ENCODE measurements around the gene MRPL40. TPM values are rescaled to one million over a fixed set of nuclear protein-coding genes. Genes with fewer than 3 reads are reported as not detected.
A peak's percentile ranks its signal among the peaks of the same experiment; 100 is the strongest.

MRPL40 gene
- total RNA-seq, 1 donor from 2014 or later = 14.7 TPM

DNA sequence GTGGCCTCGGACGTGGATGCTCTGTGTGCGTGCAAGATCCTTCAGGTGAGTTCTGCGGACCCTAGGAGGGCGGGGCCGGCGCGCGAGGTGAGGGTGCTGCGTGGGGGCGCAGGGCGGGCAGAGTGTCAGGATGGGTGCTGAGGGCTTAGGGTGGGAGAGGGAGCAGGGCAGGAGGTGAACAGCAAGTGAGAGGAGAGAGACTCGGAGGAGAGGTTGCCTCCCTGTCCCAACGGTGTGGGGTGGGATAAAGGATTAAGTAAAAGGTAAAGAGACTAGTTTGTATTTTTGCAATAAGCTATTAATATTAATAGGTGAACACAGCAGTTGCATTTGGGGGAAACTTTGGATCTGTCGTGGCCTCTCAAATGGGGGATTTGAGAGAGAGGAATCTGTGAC lies 47.8 kb downstream of the MRPL40 start:
- H3K36me3 ChIP-seq = peaks cover 0 to 4% of the 10 kb centered on the region in 2 donors
- intact Hi-C loops (cut with DNase I) = no loop called here
- no peak for TF ChIP-seq CTCF (IDR thresholded peaks at IDR 0.05)
- H3K4me1 ChIP-seq = peaks cover 3 to 11% of the 10 kb centered on the region in 2 donors
- no peak for DNase-seq (ENCODE audit: low spot score in 2 of 2)
- H3K27me3 ChIP-seq = no peaks in the 10 kb centered on the region
- peak overlapping the region; percentile 37 to 84 for H3K4me3 ChIP-seq
- no peak overlapping the region for H3K27ac ChIP-seq
- H3K9me3 ChIP-seq = no peaks in the 10 kb centered on the region

- peaks cover 3 to 11% of the 10 kb centered on the region in 2 donors for H3K4me1 ChIP-seq
- TF ChIP-seq CTCF (IDR thresholded peaks at IDR 0.05) = no peak
- no peaks in the 10 kb centered on the region for H3K27me3 ChIP-seq
- DNase-seq (ENCODE audit: low spot score in 2 of 2) = no peak
- no peak overlapping the region for H3K4me3 ChIP-seq
- no peaks in the 10 kb centered on the region for H3K9me3 ChIP-seq
- intact Hi-C loops (cut with DNase I) = no loop called here
- no peak overlapping the region for H3K27ac ChIP-seq
- H3K36me3 ChIP-seq = no peaks in the 10 kb centered on the region
Observed at GRCh38 chr22:19480789-19481188, 48.4 kb downstream of the MRPL40 start.

- intact Hi-C loops (cut with DNase I) = no loop called here
- Histone ChIP-seq H3K4me1 (peaks cover 3 to 10% of the 10 kb centered on the region in 2 donors), H3K4me3 (no peak overlapping the region), H3K36me3 (no peaks in the 10 kb centered on the region), H3K27me3 (no peaks in the 10 kb centered on the region), H3K9me3 (no peaks in the 10 kb centered on the region), H3K27ac (no peak overlapping the region)
- TF ChIP-seq CTCF (IDR thresholded peaks at IDR 0.05) = no peak
- DNase-seq (ENCODE audit: low spot score in 2 of 2) = no peak
Observed at GRCh38 chr22:19482297-19482696, 50.0 kb downstream of the MRPL40 start.

DNA sequence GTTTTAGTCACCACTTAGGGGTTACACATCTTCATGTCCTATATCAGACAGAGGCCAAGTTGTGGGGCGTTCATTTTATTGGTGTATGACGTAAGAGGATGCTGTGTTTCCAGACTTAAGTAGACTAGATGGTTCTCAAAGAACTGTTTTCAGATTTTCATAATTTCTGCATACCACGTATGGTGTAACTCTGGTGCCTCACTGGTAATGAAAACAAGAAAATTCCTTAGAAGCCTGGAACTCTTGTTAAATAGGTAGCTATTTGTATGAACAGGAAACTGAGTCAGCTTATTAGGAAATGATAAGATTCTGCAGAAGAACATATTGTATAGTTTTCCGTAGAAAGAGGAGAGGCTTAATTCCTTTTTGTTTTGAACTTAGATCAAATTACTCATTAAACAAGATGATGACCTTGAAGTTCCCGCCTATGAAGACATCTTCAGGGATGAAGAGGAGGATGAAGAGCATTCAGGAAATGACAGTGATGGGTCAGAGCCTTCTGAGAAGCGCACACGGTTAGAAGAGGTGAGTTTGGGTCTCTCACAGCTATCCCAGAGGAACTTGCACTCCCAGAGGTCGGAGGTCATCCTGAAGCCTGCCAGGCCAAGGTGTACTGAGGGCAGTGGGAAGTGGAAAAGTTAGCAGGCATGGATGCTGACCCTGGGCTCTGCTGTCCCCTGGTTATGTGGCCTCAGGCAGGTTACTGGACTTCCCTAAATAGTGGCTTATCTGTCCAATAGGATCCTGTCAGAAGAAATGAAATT lies 51.3 kb downstream of the MRPL40 start:
- Histone ChIP-seq H3K27me3 (no peaks in the 10 kb centered on the region), H3K4me1 (peaks cover 3 to 4% of the 10 kb centered on the region in 2 donors), H3K27ac (no peak overlapping the region), H3K36me3 (no peaks in the 10 kb centered on the region), H3K9me3 (no peaks in the 10 kb centered on the region), H3K4me3 (no peak overlapping the region)
- intact Hi-C loops (cut with DNase I) = no loop called here
- no peak for DNase-seq (ENCODE audit: low spot score in 2 of 2)
- TF ChIP-seq CTCF (IDR thresholded peaks at IDR 0.05) = no peak

Other genes with a start within 250 kb of the MRPL40 start
- gene CLTCL1, start 140.8 kb upstream of the MRPL40 start, total RNA-seq = 26.0 TPM
- 36.2 TPM for gene HIRA, start 812 bp upstream of the MRPL40 start, total RNA-seq
- 58.5 TPM for gene C22orf39, start 15.2 kb downstream of the MRPL40 start, total RNA-seq
- 81.5 TPM for gene UFD1, start 46.6 kb downstream of the MRPL40 start, total RNA-seq
- gene CDC45, start 47.4 kb downstream of the MRPL40 start, total RNA-seq = not detected
- 482 TPM for gene CLDN5, start 91.9 kb downstream of the MRPL40 start, total RNA-seq

Data from ascending aorta (tissue), 2 donors.